ENCODE measurements around the gene POMT1. TPM values are rescaled to one million over a fixed set of nuclear protein-coding genes. Genes with fewer than 3 reads are reported as not detected.
"Not testable (repeated sequence)": the region's sequence is repeated elsewhere in the genome, so short reads cannot be mapped to it uniquely, and the experiment has no call there.

Gene POMT1, protein sequence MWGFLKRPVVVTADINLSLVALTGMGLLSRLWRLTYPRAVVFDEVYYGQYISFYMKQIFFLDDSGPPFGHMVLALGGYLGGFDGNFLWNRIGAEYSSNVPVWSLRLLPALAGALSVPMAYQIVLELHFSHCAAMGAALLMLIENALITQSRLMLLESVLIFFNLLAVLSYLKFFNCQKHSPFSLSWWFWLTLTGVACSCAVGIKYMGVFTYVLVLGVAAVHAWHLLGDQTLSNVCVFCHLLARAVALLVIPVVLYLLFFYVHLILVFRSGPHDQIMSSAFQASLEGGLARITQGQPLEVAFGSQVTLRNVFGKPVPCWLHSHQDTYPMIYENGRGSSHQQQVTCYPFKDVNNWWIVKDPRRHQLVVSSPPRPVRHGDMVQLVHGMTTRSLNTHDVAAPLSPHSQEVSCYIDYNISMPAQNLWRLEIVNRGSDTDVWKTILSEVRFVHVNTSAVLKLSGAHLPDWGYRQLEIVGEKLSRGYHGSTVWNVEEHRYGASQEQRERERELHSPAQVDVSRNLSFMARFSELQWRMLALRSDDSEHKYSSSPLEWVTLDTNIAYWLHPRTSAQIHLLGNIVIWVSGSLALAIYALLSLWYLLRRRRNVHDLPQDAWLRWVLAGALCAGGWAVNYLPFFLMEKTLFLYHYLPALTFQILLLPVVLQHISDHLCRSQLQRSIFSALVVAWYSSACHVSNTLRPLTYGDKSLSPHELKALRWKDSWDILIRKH
- polyA plus RNA-seq (ENCODE audit: insufficient read length), result 23.6 TPM

DNA sequence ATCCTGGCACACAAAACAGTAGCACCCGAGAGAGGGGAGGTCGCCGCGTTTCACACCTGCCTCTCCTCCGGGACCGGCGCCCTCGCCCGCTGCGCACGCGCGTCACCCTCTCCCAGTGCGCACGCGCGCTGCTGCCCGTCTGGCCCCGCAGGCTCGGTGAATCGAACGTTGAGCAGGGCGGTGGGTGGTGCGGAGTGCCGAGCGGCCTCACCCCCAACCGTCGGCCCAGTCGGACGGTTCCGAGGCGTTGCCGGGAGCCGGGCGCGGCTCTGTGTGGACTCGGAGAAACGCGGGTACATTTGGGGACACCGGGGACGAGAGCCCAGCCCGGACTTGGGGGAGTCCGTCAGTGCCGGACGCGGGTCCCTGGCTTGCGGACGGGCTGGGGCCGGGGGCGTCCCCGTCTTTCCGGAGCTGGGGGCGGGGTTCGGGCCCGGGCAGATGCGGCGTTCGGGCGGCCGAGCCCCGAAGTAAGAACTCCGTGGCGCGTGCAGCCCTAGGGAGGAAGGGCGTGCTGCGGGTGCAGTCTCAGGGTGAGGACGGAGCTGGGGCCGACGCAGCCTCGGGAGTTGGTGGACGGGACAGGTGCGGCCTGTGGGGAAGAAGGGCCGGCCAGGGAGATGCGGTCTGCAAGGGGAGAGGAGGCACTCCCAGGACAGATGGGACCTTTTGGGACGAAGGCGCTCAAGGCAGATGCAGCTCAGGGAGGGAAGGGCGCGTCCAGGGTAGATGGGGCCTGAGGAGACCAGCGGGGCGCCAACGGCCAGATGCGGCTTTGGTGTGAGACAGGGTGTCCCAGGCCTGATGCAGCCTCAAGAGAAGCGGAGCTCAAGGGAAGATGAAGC, at the start of gene POMT1:
TSS of gene POMT1 (plus strand) at position 138 of the 845 bp plus-strand sequence. CDS start 1,301 bp downstream, outside the sequence.
- DNase-seq (ENCODE audit: low read depth), result peak; percentile 45

DNA sequence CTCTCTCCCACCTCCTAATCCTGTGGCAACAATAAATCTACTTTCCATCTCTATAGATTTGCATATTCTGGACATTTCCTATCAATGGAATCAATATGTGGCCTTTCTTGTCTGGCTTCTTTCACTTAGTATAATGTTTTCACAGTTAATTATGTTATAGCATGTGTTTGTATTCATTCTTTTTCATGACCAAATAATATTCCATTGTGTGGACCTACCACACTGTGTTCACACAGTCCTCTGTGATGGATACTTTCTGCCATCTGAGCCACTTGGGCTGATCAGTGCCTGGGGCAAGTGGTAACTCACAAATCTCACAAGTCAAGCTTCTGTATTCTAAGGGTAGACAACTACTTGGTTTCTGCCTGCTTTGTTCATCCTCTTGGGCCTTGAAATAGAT, 48.7 kb upstream of the POMT1 start:
- no peak for DNase-seq (ENCODE audit: low read depth)

DNA sequence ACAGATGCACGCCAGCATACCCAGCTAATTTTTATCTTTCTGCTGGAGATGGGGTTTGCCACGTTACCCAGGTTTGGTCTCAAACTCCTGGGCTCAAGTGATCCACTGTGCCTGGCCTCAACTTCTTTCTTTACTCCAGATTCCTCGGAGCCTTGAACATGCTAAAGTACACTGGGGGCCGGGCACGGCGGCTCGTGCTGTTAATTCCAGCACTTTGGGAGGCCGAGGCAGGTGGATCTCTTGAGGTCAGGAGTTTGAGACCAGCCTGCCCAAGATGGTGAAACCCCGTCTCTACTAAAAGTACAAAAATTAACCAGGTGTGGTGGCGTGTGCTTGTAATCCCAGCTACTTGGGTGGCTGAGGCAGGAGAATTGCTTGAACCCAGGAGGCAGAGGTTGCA, 47.1 kb upstream of the POMT1 start:
- not testable (repeated sequence) for DNase-seq (ENCODE audit: low read depth)

DNA sequence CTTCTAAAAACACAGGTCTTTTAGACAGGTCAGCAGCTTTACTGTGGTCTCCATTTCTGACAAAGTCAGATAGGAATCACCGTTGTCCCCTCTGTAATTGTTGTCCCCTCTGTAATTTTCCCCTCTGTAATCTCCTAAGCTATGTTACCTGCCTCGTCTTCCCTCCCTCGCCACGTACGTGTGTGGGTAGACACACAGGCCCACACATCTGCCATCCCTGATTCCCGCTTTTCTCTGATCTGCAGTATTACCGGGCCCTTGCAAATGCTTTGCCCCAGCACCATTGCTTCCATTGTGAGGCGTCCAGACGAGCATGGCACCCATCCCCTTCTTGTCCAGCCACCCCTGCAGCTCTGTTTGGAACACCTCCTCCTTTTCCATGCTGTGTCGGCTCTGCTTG, 45.0 kb upstream of the POMT1 start:
- DNase-seq (ENCODE audit: low read depth), result no peak

DNA sequence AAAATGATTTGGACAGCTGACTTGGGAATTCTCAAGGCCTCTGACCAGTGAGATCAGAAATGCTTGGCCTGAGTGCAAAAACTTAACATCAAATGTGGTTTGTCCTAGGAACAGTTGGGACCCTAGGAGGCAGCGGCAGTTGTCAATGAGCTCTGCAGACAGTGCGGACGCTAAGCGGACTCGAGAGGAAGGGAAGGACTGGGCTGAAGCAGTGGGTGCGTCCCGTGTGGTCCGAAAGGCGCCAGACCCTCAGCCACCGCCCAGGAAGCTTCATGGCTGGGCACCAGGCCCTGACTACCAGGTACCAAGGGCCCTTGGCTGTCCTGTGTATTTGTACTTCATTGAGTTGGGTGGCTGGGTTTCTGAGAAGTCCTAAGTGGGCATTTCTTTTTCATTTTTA, 43.7 kb upstream of the POMT1 start:
- no peak for DNase-seq (ENCODE audit: low read depth)

DNA sequence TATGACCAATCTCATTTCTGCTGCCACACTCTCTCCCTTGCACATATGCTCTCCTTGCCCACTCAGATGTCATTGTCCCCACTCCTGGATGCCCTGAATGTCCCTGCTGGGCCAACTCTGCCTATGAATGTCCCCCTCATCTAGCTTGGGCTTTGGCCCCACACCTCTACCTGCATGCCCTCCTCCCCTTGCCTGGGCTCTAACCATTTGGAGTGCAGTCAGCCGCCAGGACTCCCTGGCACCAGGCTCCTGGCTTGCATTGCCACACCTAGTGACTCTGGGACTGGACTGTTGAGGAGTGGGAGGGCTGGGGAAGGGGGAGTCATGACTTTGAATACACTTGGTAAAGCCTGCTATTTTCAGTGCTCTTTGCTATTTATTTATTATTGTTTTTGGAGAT, 41.6 kb upstream of the POMT1 start:
- DNase-seq (ENCODE audit: low read depth), result no peak

DNA sequence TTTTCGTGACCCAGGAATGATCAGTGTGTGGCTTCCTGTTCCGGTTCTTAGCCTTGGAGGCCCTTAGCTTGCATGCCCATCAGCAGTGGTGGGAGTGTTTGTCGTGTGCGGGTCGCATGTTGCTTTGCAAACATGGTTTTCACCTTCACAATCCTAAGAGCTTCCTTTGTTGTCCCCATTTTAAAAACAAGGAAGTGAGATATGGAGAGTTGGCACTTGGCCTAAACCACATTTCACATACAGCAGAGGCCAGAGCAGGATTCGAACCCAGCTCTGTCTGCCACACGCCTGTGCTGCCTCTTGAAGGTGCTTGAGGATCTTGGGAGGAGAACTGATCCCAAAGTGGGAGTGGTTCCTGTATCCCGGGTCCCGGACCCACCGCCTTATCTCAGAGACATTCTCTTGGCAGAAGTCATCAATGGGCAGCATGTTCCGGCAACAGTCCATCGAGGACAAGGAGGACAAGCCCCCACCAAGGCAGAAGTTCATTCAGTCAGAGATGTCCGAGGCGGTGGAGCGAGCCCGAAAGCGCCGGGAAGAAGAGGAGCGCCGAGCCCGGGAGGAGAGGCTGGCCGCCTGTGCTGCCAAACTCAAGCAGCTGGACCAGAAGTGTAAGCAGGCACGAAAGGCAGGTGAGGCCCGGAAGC, 38.2 kb upstream of the POMT1 start:
- no peak for DNase-seq (ENCODE audit: low read depth)

DNA sequence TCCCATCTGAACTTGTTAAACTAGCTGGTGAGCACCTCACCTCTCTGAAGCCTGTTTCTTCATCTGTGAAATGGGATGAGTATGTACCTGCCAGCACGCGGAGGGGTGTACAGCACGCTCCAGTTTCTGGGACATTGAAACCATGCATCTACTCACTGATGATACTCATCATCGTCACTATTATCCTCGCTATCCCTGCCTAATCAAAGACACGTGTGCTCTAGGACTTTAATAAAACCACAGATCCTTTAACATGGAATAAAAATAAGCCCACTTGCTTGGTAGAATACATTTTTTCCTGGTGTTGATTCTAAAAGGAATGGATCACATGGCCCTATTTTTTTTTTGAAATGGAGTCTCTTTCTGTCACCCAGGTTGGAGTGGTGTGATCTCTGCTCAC, 37.3 kb upstream of the POMT1 start:
- DNase-seq (ENCODE audit: low read depth), result no peak

DNA sequence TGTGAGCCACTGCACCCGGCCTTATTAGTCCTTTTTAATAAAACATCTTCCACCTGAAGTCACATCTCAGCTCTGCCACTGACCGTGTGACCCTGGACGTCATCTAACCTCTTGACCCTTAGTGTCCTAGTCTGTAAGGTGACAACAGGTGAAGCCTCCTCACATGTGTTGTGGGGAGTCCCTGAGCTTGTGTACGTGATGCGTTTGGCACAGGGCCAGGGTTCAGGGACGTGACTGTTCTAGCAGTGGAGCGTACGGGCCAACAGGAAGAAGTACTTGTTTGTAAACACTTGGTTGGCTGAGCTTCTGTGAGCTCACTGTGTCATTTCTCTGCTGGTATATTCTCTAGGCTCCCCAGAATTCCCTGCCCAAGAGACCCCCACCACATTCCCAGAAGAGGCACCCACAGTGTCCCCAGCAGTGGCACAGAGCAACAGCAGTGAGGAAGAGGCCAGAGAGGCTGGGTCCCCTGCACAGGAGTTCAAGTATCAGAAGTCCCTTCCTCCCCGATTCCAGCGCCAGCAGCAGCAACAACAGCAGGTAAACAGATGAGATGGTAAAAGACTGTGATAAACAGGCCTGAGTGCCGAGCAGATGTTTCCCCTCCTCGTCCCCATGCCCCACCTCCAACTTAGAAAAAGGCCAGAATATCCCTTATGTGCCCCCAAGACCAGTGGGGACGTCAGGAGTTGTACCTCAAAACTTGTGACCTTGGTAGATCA, 35.3 kb upstream of the POMT1 start:
- no peak for DNase-seq (ENCODE audit: low read depth)

DNA sequence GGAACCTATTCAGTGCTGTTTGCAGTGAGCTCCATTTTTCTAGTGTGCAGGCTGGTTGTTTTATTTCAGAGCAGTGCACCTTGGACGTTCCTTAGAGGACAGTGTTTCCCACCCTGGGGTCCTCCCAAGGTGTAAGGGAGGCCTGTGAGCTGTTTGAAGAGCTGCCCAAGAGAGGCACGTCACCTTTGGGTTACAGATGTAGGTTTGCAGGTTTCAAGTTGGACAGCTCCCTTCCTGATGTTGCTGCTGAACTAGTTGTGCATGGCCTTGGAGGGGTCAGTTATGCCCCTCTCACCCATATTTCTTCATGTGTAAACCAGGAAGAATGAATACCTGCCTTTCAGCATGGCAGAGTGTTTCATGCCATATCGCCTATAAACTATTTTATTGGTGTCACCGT, 34.7 kb upstream of the POMT1 start:
- DNase-seq (ENCODE audit: low read depth), result no peak

DNA sequence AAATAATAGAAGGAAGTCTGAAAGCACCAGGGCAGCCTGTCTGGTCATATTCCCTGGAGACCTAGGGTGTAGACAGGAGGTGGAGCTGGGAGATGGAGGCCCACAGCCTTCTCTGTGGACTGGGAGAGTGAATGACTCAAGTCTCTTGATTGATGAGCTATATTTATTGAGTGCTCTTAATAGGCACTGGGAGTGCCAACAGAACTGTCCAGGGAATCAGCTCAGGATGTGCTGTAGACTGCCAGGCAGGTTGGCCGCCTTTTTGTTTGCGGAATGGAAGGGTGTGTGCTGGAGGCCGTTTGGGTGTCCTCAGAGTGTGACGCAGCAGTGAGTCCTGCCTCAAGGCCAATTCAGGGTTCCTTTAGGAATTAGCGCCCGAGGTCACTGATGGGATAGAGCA, 33.4 kb upstream of the POMT1 start:
- DNase-seq (ENCODE audit: low read depth), result no peak

DNA sequence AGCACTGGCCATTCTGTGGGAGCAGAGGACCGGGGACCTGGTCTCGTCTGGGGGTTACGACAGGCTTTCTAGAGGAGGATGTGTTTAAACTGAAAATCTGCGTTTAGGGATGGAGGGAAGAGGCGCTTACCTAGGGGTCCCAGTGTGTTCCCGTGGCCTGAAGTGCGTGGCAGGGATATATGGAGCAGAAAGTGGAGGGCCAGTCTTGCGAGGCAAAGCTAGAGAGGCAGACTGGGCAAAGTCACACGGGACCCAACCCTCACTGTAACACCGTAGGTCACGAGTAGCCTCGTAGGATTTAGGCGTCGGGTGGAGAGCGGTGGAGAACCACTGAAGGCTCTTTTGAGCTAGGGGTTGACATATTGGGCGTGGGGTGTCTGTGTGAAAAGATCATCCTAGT, 32.8 kb upstream of the POMT1 start:
- DNase-seq (ENCODE audit: low read depth), result no peak

DNA sequence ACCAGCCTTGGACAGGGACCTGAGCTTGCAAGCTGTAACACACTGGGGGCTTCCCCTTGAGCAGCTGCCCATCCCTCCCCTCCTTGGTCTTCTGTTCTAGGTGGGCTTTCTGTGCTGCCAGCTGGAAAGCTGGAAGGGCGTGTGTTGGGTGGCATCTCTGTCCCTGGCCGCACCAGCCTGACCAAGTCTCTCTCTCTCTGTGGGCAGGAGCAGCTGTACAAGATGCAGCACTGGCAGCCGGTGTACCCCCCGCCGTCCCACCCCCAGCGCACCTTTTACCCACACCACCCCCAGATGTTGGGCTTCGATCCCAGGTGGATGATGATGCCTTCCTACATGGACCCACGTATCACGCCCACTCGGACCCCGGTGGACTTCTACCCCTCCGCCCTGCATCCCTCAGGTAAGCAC, 32.1 kb upstream of the POMT1 start:
- DNase-seq (ENCODE audit: low read depth), result no peak

DNA sequence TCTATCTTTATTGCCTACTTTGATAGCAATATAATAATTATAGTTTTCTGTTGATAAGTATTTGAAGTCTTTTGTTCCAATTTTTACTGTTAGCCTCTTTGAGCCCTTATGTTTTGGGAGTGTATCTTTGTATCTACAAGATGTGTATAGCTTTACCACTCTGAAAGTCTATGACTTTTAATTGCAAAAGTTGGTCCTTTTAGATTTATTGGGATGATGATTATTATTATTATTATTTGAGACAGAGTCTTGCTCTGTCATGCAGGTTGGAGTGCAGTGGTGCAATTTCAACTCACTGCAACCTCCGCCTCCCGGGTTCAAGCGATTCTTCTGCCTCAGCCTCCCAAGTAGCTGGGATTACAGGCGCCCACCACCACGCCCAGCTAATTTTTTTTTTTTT, 30.6 kb upstream of the POMT1 start:
- DNase-seq (ENCODE audit: low read depth), result not testable (repeated sequence)

DNA sequence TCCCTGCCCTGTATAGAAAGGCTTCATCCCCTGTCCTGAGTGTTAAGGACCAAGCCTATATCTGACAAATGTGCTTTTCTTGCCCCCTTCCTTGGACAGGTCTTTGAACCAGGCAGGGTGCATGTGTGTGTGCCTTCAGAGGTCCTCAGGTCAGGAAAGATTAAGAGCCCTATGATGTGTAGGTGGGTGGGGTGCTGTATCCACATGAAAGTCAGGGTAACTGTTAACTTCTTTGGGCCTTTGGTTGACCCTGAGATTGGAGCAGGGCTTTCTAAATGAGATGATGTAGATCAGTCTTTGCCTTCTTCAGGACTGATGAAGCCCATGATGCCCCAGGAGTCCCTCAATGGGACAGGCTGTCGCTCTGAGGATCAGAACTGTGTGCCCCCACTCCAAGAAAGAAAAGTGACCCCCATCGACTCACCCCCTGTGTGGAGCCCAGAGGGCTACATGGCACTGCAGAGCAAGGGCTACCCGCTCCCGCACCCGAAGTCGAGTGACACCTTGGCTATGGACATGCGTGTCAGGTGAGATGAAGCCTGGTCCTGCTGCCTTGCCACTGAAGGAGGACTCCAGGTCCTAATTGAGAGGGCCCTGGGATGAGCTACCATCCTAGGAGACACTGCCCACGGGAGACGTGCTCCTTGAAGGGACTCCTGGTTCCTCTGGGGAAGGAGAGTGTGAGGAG, 29.4 kb upstream of the POMT1 start:
- no peak for DNase-seq (ENCODE audit: low read depth)

DNA sequence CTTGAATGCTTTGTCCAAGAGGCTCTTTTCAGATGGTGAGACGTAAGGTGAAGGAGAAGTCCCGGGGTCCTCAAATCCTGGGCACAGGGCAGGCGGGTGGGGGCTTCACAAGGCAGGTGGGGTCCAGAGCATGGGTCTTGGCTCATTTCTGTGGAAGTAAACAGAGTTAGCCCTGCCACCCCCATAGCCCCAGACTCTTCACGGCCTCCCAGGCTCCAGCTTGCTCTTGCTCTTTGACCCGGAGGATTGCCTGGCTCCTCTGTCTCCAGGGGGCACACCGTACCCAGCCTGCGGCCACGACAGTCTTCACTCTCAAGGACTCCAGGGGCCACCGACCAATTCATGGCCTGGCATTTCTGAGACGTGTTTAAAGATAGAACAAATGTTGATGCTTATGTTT, 28.8 kb upstream of the POMT1 start:
- DNase-seq (ENCODE audit: low read depth), result no peak

DNA sequence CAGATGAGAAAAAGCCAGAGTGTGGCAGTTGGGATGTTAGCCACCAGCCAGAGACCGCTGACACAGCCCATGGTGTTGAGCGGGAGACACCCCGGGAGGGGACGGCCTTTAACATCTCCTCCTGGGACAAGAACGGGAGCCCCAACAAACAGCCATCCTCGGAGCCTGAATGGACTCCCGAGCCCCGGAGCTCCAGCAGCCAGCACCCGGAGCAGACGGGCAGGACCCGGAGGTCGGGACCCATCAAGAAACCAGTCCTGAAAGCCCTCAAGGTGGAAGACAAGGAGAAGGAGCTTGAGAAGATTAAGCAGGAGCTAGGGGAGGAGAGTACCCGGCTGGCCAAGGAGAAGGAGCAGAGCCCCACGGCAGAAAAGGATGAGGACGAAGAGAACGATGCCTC, 28.0 kb upstream of the POMT1 start:
- no peak for DNase-seq (ENCODE audit: low read depth)

DNA sequence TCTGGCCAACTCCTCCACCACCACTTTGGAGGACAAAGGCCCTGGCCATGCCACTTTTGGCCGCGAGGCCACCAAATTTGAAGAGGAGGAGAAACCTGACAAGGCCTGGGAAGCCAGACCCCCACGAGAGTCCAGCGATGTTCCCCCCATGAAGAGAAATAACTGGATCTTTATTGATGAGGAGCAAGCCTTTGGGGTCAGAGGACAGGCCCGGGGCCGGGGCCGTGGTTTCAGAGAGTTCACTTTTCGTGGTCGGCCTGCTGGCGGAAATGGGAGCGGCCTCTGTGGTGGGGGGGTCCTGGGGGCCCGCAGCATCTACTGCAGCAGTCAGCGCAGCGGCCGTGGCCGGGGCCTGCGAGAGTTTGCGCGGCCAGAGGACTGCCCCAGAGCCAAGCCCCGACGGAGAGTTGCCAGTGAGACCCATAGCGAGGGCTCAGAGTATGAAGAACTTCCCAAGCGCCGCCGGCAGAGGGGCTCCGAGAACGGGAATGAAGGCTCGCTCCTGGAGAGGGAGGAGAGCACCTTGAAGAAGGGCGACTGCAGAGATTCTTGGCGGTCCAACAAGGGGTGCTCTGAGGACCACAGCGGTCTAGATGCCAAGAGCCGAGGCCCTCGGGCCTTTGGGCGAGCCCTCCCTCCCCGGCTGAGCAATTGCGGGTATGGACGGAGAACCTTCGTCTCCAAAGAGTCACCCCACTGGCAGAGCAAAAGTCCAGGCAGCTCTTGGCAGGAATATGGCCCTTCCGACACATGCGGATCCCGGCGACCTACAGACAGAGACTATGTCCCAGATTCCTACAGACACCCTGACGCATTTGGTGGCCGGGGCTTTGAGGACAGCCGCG, 27.4 kb upstream of the POMT1 start:
- no peak for DNase-seq (ENCODE audit: low read depth)

DNA sequence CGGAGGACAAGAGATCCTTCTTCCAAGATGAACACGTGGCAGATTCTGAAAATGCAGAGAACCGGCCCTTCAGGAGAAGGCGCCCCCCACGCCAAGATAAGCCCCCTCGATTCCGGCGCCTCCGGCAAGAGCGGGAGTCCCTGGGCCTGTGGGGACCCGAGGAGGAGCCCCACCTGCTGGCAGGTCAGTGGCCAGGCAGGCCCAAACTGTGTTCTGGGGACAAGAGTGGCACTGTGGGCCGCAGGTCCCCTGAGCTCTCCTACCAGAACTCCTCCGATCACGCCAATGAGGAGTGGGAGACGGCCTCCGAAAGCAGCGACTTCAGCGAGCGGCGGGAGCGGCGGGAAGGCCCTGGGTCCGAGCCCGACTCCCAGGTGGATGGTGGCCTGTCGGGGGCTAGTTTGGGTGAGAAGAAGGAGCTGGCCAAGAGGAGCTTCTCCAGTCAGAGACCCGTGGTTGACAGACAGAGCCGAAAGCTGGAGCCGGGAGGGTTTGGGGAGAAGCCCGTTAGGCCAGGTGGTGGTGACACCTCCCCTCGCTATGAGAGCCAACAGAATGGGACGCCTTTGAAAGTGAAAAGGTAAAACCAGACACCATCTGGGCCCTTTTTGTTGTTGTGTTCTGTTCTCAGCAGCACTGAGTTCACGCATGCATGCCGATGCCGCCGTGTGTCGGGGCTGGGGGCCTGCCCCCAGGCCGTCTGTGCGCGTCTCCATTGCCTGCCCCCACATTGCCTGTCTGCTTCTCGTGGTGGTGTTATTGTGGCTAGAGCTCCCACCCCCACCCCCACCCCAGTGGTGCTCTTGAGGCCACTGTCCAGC, 26.6 kb upstream of the POMT1 start:
- no peak for DNase-seq (ENCODE audit: low read depth)
